Heart right ventricle (tissue), 16 donors: ENCODE data around the gene HBS1L. TPM values are rescaled to one million over a fixed set of nuclear protein-coding genes. Genes with fewer than 3 reads are reported as not detected.
A peak's percentile ranks its signal among the peaks of the same experiment; 100 is the strongest.

ENCODE experiments used
- ATAC-seq, 8 donors: fragments of 200-7000 bp; cut with Tn5 transposase; one replicate each; pipeline ENCODE4 v1.9.1; 2020; ENCODE audit warnings: mild to moderate bottlenecking in 8 of 8, moderate library complexity in 8 of 8, moderate number of reproducible peaks in 1 of 8
- DNase-seq, 2 donors: peaks; one replicate each; pipeline ENCODE4 v3.0.0-alpha.2; 2020
- H3K27ac ChIP-seq, 10 donors: fragments of 200-600 bp; sonication (generic) in 2 of 10; one replicate each; pipeline versions ENCODE4 v1.5.0 to v1.8.0; 2020 to 2022; ENCODE audit warnings: mild to moderate bottlenecking in 3 of 10
- H3K27me3 ChIP-seq, 7 donors: fragments of 200-600 bp; one replicate each; pipeline ENCODE4 v1.8.0; 2021 to 2022; ENCODE audit warnings: mild to moderate bottlenecking in 2 of 7
- H3K36me3 ChIP-seq, 9 donors: fragments of 200-600 bp; sonication (generic) in 1 of 9; one replicate each; pipeline versions ENCODE4 v1.5.0 to v1.8.0; 2020 to 2022; ENCODE audit warnings: mild to moderate bottlenecking in 2 of 9
- H3K4me1 ChIP-seq, 9 donors: fragments of 200-600 bp; sonication (generic) in 1 of 9; one replicate each; pipeline versions ENCODE4 v1.5.0 to v1.8.0; 2020 to 2022; ENCODE audit warnings: mild to moderate bottlenecking in 4 of 9
- H3K4me3 ChIP-seq, 10 donors: fragments of 200-600 bp; sonication (generic) in 2 of 10; one replicate each; pipeline versions ENCODE4 v1.5.0 to v1.8.0; 2020 to 2022; ENCODE audit warnings: mild to moderate bottlenecking in 7 of 10, moderate library complexity in 2 of 10
- H3K9me3 ChIP-seq, 11 donors: fragments of 200-600 bp in 10 of 11; sonication (generic) in 2 of 11; one replicate each; pipeline versions ENCODE4 v1.5.0 to v1.8.0; 2013 to 2022; ENCODE audit warnings: mild to moderate bottlenecking in 2 of 11, control low read depth in 1 of 11, moderate library complexity in 1 of 11
- CTCF ChIP-seq, 9 donors: fragments of 200-600 bp; sonication (generic) in 2 of 9; IDR thresholded peaks; one replicate each; pipeline versions ENCODE4 v1.5.0 to v1.8.0; 2021 to 2022; ENCODE audit warnings: antibody characterized with exemption in 9 of 9, mild to moderate bottlenecking in 5 of 9, moderate library complexity in 1 of 9
- WGBS, 2 donors: extraction: QIAGEN DNeasy Blood & Tissue Kit; methylation state at CpG; one replicate each; pipeline ENCODE4 v1.1.7; 2013; ENCODE audit warnings: inconsistent platforms in 1 of 2; 5-methylcytosine and 5-hydroxymethylcytosine counted together
- intact Hi-C, 10 donors: fragments of 100-400 bp; cut with DNase I; formaldehyde crosslinking; loops; one replicate each; pipeline versions ENCODE4 v1.11.1 to v1.14.2; 2022
- polyA plus RNA-seq, 2 donors: library from polyadenylated mRNA; stranded (reverse); fragments of 200-250 nt; gene quantifications; one replicate each; pipeline ENCODE4 v1.2.3, GENCODE V29; 2013
- total RNA-seq, 10 donors: library from RNA; stranded (reverse); fragmentation: NEBNext Ultra II Directional in 3 of 10; extraction: Animal tissue kit (Norgen Biotek cat#: 25700) in 3 of 10; gene quantifications; one replicate each; pipeline versions ENCODE4 v1.2.1 to v1.2.4, GENCODE V29; 2021 to 2023
- donor health status: Arrhythmogenic right ventricular cardiomyopathy.
- donor health status: ischemic (EF 13 %, LVEDD 7.1; RV severe dilation, severe dysfunction).
- donor health status: healthy with polysubstance abuse.
- donor health status: DM: no; HTN: yes; CAD: no.
- donor health status: DM: no; HTN: no; CAD: no.
- donor health status: ischemic (EF 25% LVEDD 6.9; RV normal size, moderate dysfunction).
- donor health status: ischemic (EF 25% LVEDD 5.7; RV mildly dilated, moderate dysfunction).
- donor health status: healthy.
- donor health status: DM: yes; HTN: yes; CAD: no.
- donor health status: Ischemic cardiomyopathy.
- donor health status: ischemic (EF 35%, LVEDD 5.7; RV mildly dilated, moderate dysfunction).
- donor health status: nonischemic (EF 11% LVEDD 7.7; RV severe dilation, severe dysfunction).
- donor health status: DM: yes; HTN: yes; CAD: no.
- donor health status: PGD.
- donor health status: ischemic (EF 29% LVEDD 5.4; RV normal size, mild dysfunction).
- donor health status: nonischemic (EF 23%, LVEDD 6.1; RV moderate dilation, normal function).

HBS1L gene
- total and polyA plus RNA-seq, 12 donors, result 20.8 to 100.0 (median 88.2) TPM

- intact Hi-C loops, result no loop called here
- Histone ChIP-seq H3K27me3 (no peaks in the 10 kb centered on the region), H3K27ac (no peak overlapping the region), H3K4me1 (peaks cover 0 to 30% (median 15%) of the 10 kb centered on the region in 9 donors), H3K4me3 (no peak overlapping the region), H3K9me3 (no peaks in the 10 kb centered on the region), H3K36me3 (peaks cover 0 to 41% (median 6%) of the 10 kb centered on the region in 9 donors)
- WGBS, 2 donors, result 90 to 92% methylated on average over 3 of the region's 3 CpGs
- no peak for TF ChIP-seq CTCF (IDR thresholded peaks at IDR 0.05)
- ATAC-seq, result no peak
- DNase-seq, result no peak
Measured at GRCh38 chr6:135043364-135043763, 11.3 kb downstream of the HBS1L start.

- peaks cover 0 to 87% (median 7%) of the 10 kb centered on the region in 9 donors for H3K36me3 ChIP-seq
- intact Hi-C loops, result no loop called here
- peaks cover 0 to 3% (median 0%) of the 10 kb centered on the region in 9 donors for H3K4me1 ChIP-seq
- no peak for TF ChIP-seq CTCF (IDR thresholded peaks at IDR 0.05)
- H3K27ac ChIP-seq, result no peak overlapping the region
- no peaks in the 10 kb centered on the region for H3K9me3 ChIP-seq
- no peak overlapping the region for H3K4me3 ChIP-seq
- ATAC-seq, result peak in 1 of 8 donors; percentile 51
- DNase-seq, result no peak
- H3K27me3 ChIP-seq, result no peaks in the 10 kb centered on the region
- WGBS, 2 donors, result 87 to 93% methylated on average over 2 of the region's 2 CpGs
Measured at GRCh38 chr6:135038335-135038734, 16.3 kb downstream of the HBS1L start.

DNA sequence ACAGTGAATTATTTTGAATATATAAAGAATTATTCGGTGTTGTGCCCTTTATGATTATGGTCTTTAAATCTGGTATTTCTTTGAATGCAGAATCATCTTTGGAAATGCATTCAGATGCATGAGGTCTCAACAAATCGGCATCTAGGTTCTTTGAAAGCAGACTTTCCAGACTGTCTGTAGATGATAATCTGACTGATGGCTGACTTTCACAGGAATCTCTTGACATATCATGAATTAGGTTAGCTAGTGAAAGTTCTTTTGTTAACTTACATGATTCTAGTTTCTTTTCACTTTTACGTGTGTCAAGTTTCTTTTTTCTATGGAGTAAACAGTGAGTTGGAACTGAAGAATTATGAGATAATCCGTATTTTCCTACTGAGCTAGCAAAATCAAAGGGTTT lies 17.1 kb downstream of the HBS1L start:
- TF ChIP-seq CTCF (IDR thresholded peaks at IDR 0.05), result no peak
- H3K36me3 ChIP-seq, result peaks cover 0 to 88% (median 7%) of the 10 kb centered on the region in 9 donors

DNA sequence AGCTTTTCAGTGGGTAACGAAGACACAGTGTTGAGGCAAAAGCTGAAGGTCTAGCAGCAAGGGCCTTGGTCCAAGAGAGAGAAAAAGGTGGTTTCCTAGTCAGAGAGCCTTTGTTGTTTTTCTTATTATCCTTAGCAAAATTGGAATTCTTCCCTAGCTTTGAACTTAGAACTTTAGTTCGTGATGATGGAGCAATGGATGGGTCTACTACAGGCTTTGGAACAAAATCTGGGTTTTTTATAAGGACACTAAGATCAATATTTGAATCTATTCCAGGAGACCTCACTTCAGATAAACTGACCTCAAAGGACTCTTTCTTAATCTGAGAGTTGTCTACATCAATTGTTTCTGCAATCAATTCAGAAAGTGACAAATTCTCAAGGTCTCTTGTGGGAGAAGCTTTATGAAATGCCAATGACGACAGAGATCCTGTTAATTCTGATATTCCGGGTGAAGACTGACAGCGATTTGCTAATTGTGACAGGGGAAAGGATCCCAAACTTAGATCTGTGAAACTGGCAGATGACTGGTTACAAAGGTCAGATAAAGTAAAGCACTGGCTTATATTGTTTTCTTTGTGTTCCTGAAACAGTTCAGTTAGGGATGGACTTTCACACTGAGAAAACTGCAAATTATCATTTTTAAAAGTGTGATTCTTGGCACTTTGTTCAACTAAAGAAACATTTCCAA lies 17.7 kb downstream of the HBS1L start:
- no peak for TF ChIP-seq CTCF (IDR thresholded peaks at IDR 0.05)
- DNase-seq, result no peak
- ATAC-seq, result no peak
- H3K36me3 ChIP-seq, result peaks cover 0 to 81% (median 7%) of the 10 kb centered on the region in 9 donors
- intact Hi-C loops, result no loop called here
- H3K4me1 ChIP-seq, result peaks cover 0 to 9% (median 0%) of the 10 kb centered on the region in 9 donors
- H3K9me3 ChIP-seq, result no peaks in the 10 kb centered on the region
- H3K27ac ChIP-seq, result no peak overlapping the region
- no peak overlapping the region for H3K4me3 ChIP-seq
- H3K27me3 ChIP-seq, result no peaks in the 10 kb centered on the region
- 78 to 85% methylated on average over 5 of the region's 5 CpGs for whole genome bisulfite sequencing, 2 donors

More for the DNA sequence above, 17.1 kb downstream of the HBS1L start:
- no peak for ATAC-seq
- intact Hi-C loops, result no loop called here
- no peak for DNase-seq
- H3K27me3 ChIP-seq, result no peaks in the 10 kb centered on the region
- H3K4me3 ChIP-seq, result no peak overlapping the region
- H3K4me1 ChIP-seq, result peaks cover 0 to 9% (median 0%) of the 10 kb centered on the region in 9 donors
- H3K9me3 ChIP-seq, result no peaks in the 10 kb centered on the region
- H3K27ac ChIP-seq, result no peak overlapping the region
- WGBS, 2 donors, result 86 to 92% methylated on average over 4 of the region's 4 CpGs
